GM18868 (cell line): Measurements from ENCODE around the gene RABGEF1.
"Not testable (repeated sequence)": the region's sequence is repeated elsewhere in the genome, so short reads cannot be mapped to it uniquely, and the experiment has no call there.

Experiments used
- ATAC-seq: cut with Tn5 transposase; IDR thresholded peaks from one replicate; pipeline ENCODE4 v1.9.1; 2021; ENCODE audit warnings: mild to moderate bottlenecking, moderate library complexity; ENCODE audit not compliant: unreplicated experiment

Gene RABGEF1

GRCh38 chr7:66800591-66800990, 60.1 kb downstream of the RABGEF1 start:
- ATAC-seq, result no peak

GRCh38 chr7:66804001-66804400, 63.5 kb downstream of the RABGEF1 start:
- ATAC-seq, result no peak

- no peak for ATAC-seq
These were observed 67.2 kb downstream of the RABGEF1 start for GRCh38 chr7:66807736-66808135.

- ATAC-seq, result no peak
These were observed 70.2 kb downstream of the RABGEF1 start for GRCh38 chr7:66810716-66811115.

GRCh38 chr7:66815186-66815875, 74.8 kb downstream of the RABGEF1 start:
- ATAC-seq, result not testable (repeated sequence)

GRCh38 chr7:66815951-66816350, 75.4 kb downstream of the RABGEF1 start:
- no peak for ATAC-seq

GRCh38 chr7:66816658-66817057, 76.1 kb downstream of the RABGEF1 start:
- not testable (repeated sequence) for ATAC-seq

GRCh38 chr7:66817208-66817795, 76.8 kb downstream of the RABGEF1 start:
- peak; percentile 79 for ATAC-seq

GRCh38 chr7:66817956-66818355, 77.4 kb downstream of the RABGEF1 start:
- ATAC-seq, result not testable (repeated sequence)

- no peak for ATAC-seq
These were observed 83.5 kb downstream of the RABGEF1 start for GRCh38 chr7:66824041-66824440.

- ATAC-seq, result not testable (repeated sequence)
These were observed 85.0 kb downstream of the RABGEF1 start for GRCh38 chr7:66825538-66825937.

- ATAC-seq, result no peak
These were observed 86.1 kb downstream of the RABGEF1 start for GRCh38 chr7:66826649-66827048.

GRCh38 chr7:66830976-66831375, 90.4 kb downstream of the RABGEF1 start:
- ATAC-seq, result not testable (repeated sequence)

- ATAC-seq, result no peak
These were observed 92.2 kb downstream of the RABGEF1 start for GRCh38 chr7:66832531-66833351.

- ATAC-seq, result no peak
These were observed 96.5 kb downstream of the RABGEF1 start for GRCh38 chr7:66837007-66837406.

GRCh38 chr7:66837661-66838060, 97.1 kb downstream of the RABGEF1 start:
- ATAC-seq, result no peak

- no peak for ATAC-seq
These were observed 99.3 kb downstream of the RABGEF1 start for GRCh38 chr7:66839814-66840213.

GRCh38 chr7:66840316-66840715, 99.8 kb downstream of the RABGEF1 start:
- ATAC-seq, result no peak

GRCh38 chr7:66841898-66842297, 101.4 kb downstream of the RABGEF1 start:
- ATAC-seq, result no peak

GRCh38 chr7:66843492-66843891, 103.0 kb downstream of the RABGEF1 start:
- ATAC-seq, result not testable (repeated sequence)

GRCh38 chr7:66844552-66845378, 104.2 kb downstream of the RABGEF1 start:
- peak; percentile 97 for ATAC-seq
